HEK293 (cell line): Measurements from ENCODE around the gene NCCRP1.

Experiments
- ATF2 ChIP-seq: fragments of 450-650 bp; formaldehyde crosslinking; IDR thresholded peaks from 2 replicates; pipeline ENCODE4 v1.5.1; 2016; ENCODE audit warnings: missing biosample characterization, missing genetic modification characterization, low read depth
- CTCF ChIP-seq: fragments of 450-650 bp; formaldehyde crosslinking; IDR thresholded peaks from 2 replicates; pipeline ENCODE4 v1.5.1; 2016; ENCODE audit warnings: missing biosample characterization, missing genetic modification characterization
- HIC1 ChIP-seq: fragments of 450-650 bp; formaldehyde crosslinking; IDR thresholded peaks from 2 replicates; pipeline ENCODE4 v1.5.1; 2016; ENCODE audit warnings: missing biosample characterization, missing genetic modification characterization
- ZBTB11 ChIP-seq: fragments of 450-650 bp; formaldehyde crosslinking; conservative IDR thresholded peaks from 2 replicates; pipeline ENCODE4 v1.5.1; 2016; ENCODE audit warnings: low read depth, missing biosample characterization, missing genetic modification characterization
- ZNF221 ChIP-seq: fragments of 450-650 bp; formaldehyde crosslinking; IDR thresholded peaks from 2 replicates; pipeline ENCODE4 v1.5.1; 2017; ENCODE audit warnings: missing biosample characterization, missing genetic modification characterization, borderline replicate concordance
- ZNF335 ChIP-seq: fragments of 450-650 bp; formaldehyde crosslinking; conservative IDR thresholded peaks from 2 replicates; pipeline ENCODE4 v1.5.1; 2016; ENCODE audit warnings: missing biosample characterization, missing genetic modification characterization
- ZNF391 ChIP-seq: fragments of 450-650 bp; formaldehyde crosslinking; IDR thresholded peaks from 2 replicates; pipeline ENCODE4 v1.5.1; 2016; ENCODE audit warnings: low read depth, missing biosample characterization, missing genetic modification characterization, borderline replicate concordance
- ZNF629 ChIP-seq: fragments of 450-650 bp; formaldehyde crosslinking; IDR thresholded peaks from 2 replicates; pipeline ENCODE4 v1.5.1; 2017; ENCODE audit warnings: missing biosample characterization, missing genetic modification characterization

- TF ChIP-seq ZNF335 (no peak), ZNF221 (tag by site-specific recombination) (no peak), ZNF391 (tag by site-specific recombination) (no peak), CTCF (no peak), ATF2 (no peak), ZBTB11 (tag by site-specific recombination) (no peak), ZNF629 (tag by site-specific recombination) (no peak), HIC1 (tag by site-specific recombination) (no peak)
Measured at GRCh38 chr19:39154100-39154628, 42.6 kb upstream of the NCCRP1 start.
